Subcutaneous abdominal adipose tissue (tissue), 5 donors: ENCODE measurements around the gene HTR1D.

Experiments
- H3K27ac ChIP-seq: one replicate; pipeline ENCODE4 v1.7.0; 2013; ENCODE audit warnings: low read depth, mild to moderate bottlenecking, inconsistent platforms, low read length, moderate library complexity
- H3K27me3 ChIP-seq, 5 donors: one replicate each; pipeline ENCODE4 v1.7.0; 2013; ENCODE audit warnings: low read length in 5 of 5, inconsistent platforms in 1 of 5; ENCODE audit not compliant: control insufficient read depth in 5 of 5, insufficient read depth in 4 of 5
- H3K36me3 ChIP-seq, 5 donors: one replicate each; pipeline ENCODE4 v1.7.0; 2013; ENCODE audit warnings: low read length in 5 of 5; ENCODE audit not compliant: control insufficient read depth in 5 of 5, insufficient read depth in 5 of 5
- H3K4me1 ChIP-seq, 5 donors: one replicate each; pipeline ENCODE4 v1.7.0; 2013; ENCODE audit warnings: low read length in 5 of 5, mild to moderate bottlenecking in 3 of 5, moderate library complexity in 1 of 5; ENCODE audit not compliant: control insufficient read depth in 5 of 5, insufficient read depth in 5 of 5
- H3K4me3 ChIP-seq, 5 donors: one replicate each; pipeline ENCODE4 v1.7.0; 2013; ENCODE audit warnings: low read length in 5 of 5, low read depth in 1 of 5
- H3K9ac ChIP-seq, 5 donors: one replicate each; pipeline ENCODE4 v1.7.0; 2013; ENCODE audit warnings: low read length in 5 of 5, mild to moderate bottlenecking in 4 of 5, moderate library complexity in 3 of 5
- H3K9me3 ChIP-seq, 5 donors: one replicate each; pipeline ENCODE4 v1.7.0; 2013; ENCODE audit warnings: low read length in 5 of 5; ENCODE audit not compliant: control insufficient read depth in 5 of 5
- donor health status: healthy.
- donor health status: healthy.
- donor health status: healthy.
- donor health status: healthy.
- donor health status: healthy.

Gene HTR1D

DNA sequence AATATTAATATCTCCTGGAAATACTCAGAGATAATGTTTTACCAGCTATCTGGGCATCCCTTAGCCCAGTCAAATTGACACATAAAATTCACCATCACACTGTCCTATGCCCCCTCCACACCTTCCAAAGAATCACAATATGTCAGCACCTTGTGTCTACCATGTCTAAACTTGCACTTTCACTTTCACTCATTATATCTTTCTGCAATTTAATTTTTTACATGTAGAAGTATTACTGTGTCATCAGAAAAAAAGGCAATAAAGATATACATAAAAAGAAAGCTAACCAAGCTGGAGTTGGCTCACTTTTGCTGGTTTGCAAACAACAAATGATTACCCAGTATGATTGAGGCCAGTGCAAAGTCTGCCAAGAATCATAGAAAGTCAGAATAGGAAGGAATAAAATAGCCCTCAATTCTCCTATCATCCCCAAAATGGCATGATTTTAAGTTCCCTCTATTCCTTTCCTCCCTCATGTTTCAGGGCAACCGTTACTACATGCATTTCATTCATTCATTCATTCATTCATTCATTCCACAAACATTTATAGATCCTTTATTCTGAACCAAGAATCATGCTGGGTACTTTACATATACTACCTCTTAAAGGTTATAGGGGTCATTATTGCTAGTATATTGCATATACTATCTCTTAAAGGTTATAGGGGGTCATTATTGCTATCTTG lies 42.7 kb downstream of the HTR1D start:
- H3K4me3 ChIP-seq: no peak overlapping the region
- H3K9ac ChIP-seq: no peak overlapping the region
- H3K4me1 ChIP-seq: peaks cover 10 to 57% (median 36%) of the 10 kb centered on the region in 5 donors
- no peak overlapping the region for H3K27ac ChIP-seq
- H3K36me3 ChIP-seq: no peaks in the 10 kb centered on the region
- no peaks in the 10 kb centered on the region for H3K27me3 ChIP-seq
- no peaks in the 10 kb centered on the region for H3K9me3 ChIP-seq

DNA sequence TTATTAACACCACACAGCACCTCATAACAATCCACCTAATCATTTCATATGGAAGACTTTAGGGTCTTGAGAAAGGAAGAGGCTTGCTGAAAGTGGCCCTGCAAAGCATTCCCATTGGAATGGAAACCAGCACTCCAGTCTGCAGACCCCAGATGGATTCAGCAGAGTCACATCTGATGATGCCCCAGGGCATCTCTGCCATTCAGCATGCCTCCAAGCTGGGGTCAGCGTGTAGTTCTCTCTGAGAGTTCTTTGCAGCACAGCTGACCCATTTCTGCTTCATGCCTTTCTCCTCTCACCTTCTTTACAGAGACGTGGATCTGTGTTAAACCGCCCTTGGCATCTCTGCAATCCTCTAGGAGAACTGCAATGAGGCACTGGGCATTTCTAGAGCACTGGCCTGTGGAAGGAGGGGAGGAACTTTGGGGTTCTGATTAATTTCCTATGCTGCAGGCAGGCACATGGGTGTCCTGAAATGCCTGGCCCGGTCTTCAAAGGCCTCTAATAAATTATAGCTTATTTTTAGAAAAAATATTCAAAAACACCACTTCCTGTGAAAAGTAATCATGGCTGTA lies 46.0 kb downstream of the HTR1D start:
- Histone ChIP-seq H3K27me3 (no peaks in the 10 kb centered on the region), H3K9ac (no peak overlapping the region), H3K4me3 (no peak overlapping the region), H3K4me1 (peaks cover 7 to 57% (median 39%) of the 10 kb centered on the region in 5 donors), H3K9me3 (no peaks in the 10 kb centered on the region), H3K36me3 (no peaks in the 10 kb centered on the region), H3K27ac (peak overlapping the region; percentile 45)

DNA sequence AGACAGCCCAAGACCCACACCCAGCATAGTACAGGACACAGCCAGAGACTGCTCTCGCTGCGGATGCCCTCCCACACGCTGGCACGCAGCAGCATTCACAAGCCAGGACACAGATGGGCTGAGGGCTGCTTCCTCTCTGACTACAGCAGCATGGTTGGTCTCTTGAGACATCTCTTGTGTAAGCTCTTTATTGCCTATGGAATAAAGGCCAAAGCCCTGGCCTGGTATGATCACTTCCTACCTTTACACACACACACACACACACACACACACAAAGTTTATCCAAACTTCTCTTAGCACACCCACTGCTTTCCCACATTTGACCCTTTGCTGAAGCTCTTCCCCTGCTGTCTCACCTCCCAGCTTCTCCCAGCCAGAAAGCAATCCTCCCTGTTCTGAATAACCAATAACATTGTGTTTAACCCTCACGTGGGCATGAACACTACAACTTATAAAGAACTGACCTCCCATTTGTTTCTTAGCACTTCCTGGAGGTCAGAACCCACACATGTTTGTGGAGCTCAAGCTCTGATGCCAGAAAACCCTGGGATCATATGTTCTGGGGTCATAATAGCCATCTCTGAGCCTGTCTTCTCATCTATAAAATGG lies 47.5 kb downstream of the HTR1D start:
- Histone ChIP-seq H3K27ac (peak overlapping the region; percentile 78), H3K9me3 (no peaks in the 10 kb centered on the region), H3K9ac (peak overlapping the region in 4 of 5 donors; percentile 45 to 63 (median 60)), H3K4me3 (peak overlapping the region; percentile 66 to 90 (median 89)), H3K36me3 (no peaks in the 10 kb centered on the region), H3K27me3 (no peaks in the 10 kb centered on the region), H3K4me1 (peaks cover 7 to 56% (median 39%) of the 10 kb centered on the region in 5 donors)

GRCh38 chr1:23169195-23169575 lies 48.1 kb downstream of the HTR1D start:
- Histone ChIP-seq H3K27me3 (no peaks in the 10 kb centered on the region), H3K4me1 (peaks cover 7 to 52% (median 39%) of the 10 kb centered on the region in 5 donors), H3K36me3 (no peaks in the 10 kb centered on the region), H3K27ac (peak overlapping the region; percentile 78), H3K9ac (peak overlapping the region in 4 of 5 donors; percentile 43 to 63 (median 60)), H3K4me3 (peak overlapping the region; percentile 66 to 90 (median 89)), H3K9me3 (no peaks in the 10 kb centered on the region)

DNA sequence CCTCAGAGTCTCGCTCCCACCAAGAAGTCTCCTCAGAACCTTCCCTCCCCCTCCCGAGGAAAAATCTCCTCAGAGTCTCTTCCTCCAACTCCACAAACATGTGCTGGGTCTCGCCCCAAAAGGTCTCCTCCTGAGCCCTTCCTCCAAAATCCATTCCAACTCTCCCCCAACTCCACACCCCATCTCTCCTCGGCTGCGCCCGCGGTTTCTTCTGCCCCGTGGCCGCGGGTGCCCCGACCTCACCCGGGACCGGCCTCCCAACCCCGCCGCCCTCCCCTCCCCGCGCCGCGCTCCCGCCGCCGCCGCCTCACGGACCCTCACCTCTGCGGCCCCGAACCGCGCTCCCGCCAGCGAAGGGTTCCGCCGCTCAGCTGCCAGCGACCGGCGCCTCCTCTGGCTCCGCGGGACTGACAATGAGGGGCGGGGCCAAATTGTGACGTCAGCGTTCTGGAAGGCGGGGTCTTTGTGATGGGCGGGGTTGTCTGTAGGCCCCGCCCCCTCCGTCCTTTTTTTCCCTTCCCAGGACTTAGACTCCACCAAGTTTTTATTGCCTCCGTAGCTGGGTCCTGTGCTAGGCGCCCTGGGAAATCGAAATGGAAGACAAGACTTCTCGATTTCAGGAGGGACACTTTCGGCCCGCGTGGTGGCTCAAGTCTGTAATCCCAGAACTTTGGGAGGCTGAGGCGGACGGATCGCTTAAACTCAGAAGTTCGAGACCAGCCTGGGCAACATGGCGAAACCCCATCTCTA lies 48.7 kb downstream of the HTR1D start, which contains the start of gene LUZP1:
LUZP1 (minus strand) TSS at position 412 of the 750 bp plus-strand sequence.
- peaks cover 8 to 54% (median 40%) of the 10 kb centered on the region in 5 donors for H3K4me1 ChIP-seq
- no peaks in the 10 kb centered on the region for H3K36me3 ChIP-seq
- H3K9me3 ChIP-seq: no peaks in the 10 kb centered on the region
- peak within 1 kb of the TSS in 4 of 5 donors; percentile 82 to 88 (median 84) for H3K9ac ChIP-seq
- H3K27me3 ChIP-seq: no peaks in the 10 kb centered on the region
- peak within 1 kb of the TSS; percentile 66 to 90 (median 89) for H3K4me3 ChIP-seq
- H3K27ac ChIP-seq: peak within 1 kb of the TSS; percentile 85

DNA sequence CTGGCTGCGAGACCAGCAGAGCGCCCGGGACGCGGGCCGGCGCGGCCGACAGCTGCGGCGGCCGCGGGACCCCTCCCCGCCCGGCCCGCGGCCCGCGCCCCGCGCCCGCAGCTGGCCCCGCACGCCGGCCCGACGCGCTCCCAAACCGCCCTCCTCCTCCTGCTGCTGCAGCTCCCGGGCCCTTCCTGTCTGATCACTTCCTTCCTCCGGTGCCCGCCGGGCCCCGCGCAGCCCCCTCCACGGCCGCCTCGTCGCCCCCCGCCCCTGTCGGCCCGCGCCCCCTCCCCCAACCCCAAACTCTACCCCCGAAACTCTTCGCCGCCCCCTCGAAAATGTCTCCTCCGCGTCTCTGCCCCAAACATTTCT lies 49.2 kb downstream of the HTR1D start:
- Histone ChIP-seq H3K9me3 (no peaks in the 10 kb centered on the region), H3K4me3 (peak overlapping the region; percentile 66 to 90 (median 89)), H3K9ac (peak overlapping the region in 4 of 5 donors; percentile 82 to 88 (median 84)), H3K4me1 (peaks cover 10 to 59% (median 46%) of the 10 kb centered on the region in 5 donors), H3K27me3 (no peaks in the 10 kb centered on the region), H3K27ac (peak overlapping the region; percentile 85), H3K36me3 (no peaks in the 10 kb centered on the region)

GRCh38 chr1:23167353-23168078 lies 49.8 kb downstream of the HTR1D start:
- no peaks in the 10 kb centered on the region for H3K27me3 ChIP-seq
- H3K9me3 ChIP-seq: no peaks in the 10 kb centered on the region
- H3K36me3 ChIP-seq: no peaks in the 10 kb centered on the region
- H3K27ac ChIP-seq: peak overlapping the region; percentile 85
- peak overlapping the region; percentile 66 to 92 (median 89) for H3K4me3 ChIP-seq
- H3K4me1 ChIP-seq: peaks cover 10 to 59% (median 46%) of the 10 kb centered on the region in 5 donors
- peak overlapping the region; percentile 65 to 83 (median 73) for H3K9ac ChIP-seq

GRCh38 chr1:23166854-23167253 lies 50.4 kb downstream of the HTR1D start:
- H3K9ac ChIP-seq: peak overlapping the region in 3 of 5 donors; percentile 70 to 83 (median 76)
- peak overlapping the region; percentile 66 to 92 (median 89) for H3K4me3 ChIP-seq

DNA sequence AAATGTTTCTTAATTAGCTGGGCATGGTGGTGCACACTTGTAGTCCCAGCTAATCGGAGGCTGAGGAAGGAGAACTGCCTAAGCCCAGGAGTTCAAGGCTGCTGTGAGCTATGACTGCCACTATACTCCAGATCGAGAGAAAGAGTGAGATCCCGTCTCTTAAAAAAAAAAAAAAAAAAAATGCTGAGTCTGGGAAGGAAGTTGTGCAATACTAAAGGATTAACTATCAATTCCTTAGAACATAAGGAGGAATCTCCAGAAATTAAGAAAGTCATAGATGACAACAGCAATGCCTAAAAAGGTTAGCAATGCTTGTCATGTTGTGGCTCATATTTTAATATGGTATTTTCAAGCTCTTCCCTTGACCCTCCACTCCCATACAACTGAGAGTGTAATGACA lies 53.9 kb downstream of the HTR1D start:
- no peaks in the 10 kb centered on the region for H3K9me3 ChIP-seq
- no peak overlapping the region for H3K9ac ChIP-seq
- H3K27me3 ChIP-seq: no peaks in the 10 kb centered on the region
- peak overlapping the region; percentile 20 for H3K27ac ChIP-seq
- H3K4me1 ChIP-seq: peaks cover 4 to 31% (median 19%) of the 10 kb centered on the region in 5 donors
- H3K4me3 ChIP-seq: no peak overlapping the region
- no peaks in the 10 kb centered on the region for H3K36me3 ChIP-seq

More at GRCh38 chr1:23166854-23167253, 50.4 kb downstream of the HTR1D start:
- peak overlapping the region; percentile 85 for H3K27ac ChIP-seq
- no peaks in the 10 kb centered on the region for H3K9me3 ChIP-seq
- H3K27me3 ChIP-seq: no peaks in the 10 kb centered on the region
- peaks cover 10 to 56% (median 42%) of the 10 kb centered on the region in 5 donors for H3K4me1 ChIP-seq
- no peaks in the 10 kb centered on the region for H3K36me3 ChIP-seq
